ENCODE data around the gene CYP26B1. TPM values are rescaled to one million over a fixed set of nuclear protein-coding genes. Genes with fewer than 3 reads are reported as not detected.

Gene CYP26B1
- total and polyA plus RNA-seq, 2 of the 8 experiments (the other 6 are each of a cell fraction or from before 2014, with no cell fraction given), result 0.06 to 0.69 TPM

- H3K4me1 ChIP-seq (replicated peaks in 1 of 4; ENCODE audit: control insufficient read depth in 3 of 4, insufficient read depth in 4 of 4, low read length in 3 of 4), result peaks cover 2 to 10% (median 7%) of the 10 kb centered on the region in 4 experiments; a peak in 4 of 7 replicates
- H3K23ac ChIP-seq (ENCODE audit: insufficient read length), result no peak overlapping the region
- 0 out of 2 replicates have a peak overlapping the region, but pooled peaks have one; percentile 60 for H2BK12ac ChIP-seq (ENCODE audit: low read depth, low read length)
- no peak overlapping the region for H3K4ac ChIP-seq (replicated peaks; ENCODE audit: insufficient read length, low read depth, low read length)
- POLR2A ChIA-PET (ENCODE audit: partially characterized antibody), result no interaction called here
- FAIRE-seq (no peak), DNase-seq (ENCODE audit: low read depth in 1 of 2, low spot score in 2 of 2) (no peak)
- no peak overlapping the region for H2BK5ac ChIP-seq (ENCODE audit: low read depth, low read length)
- no peak overlapping the region for H2AFZ ChIP-seq (ENCODE audit: low read length)
- H3K27ac ChIP-seq (ENCODE audit: low read depth, low read length), result no peak overlapping the region
- H4K5ac ChIP-seq (ENCODE audit: insufficient read length, low read depth, low read length), result no peak overlapping the region
- no peaks in the 10 kb centered on the region for H3K36me3 ChIP-seq (ENCODE audit: control insufficient read depth in 2 of 4, insufficient read depth in 4 of 4, low read length in 3 of 4)
- H3K9ac ChIP-seq (replicated peaks in 1 of 4; ENCODE audit: extremely low read depth in 1 of 4, low read depth in 3 of 4, low read length in 3 of 4), result no peak overlapping the region
- H2BK20ac ChIP-seq (ENCODE audit: low read length), result no peak overlapping the region
- 84% methylated on average over 4 of the region's 4 CpGs; no CpG with 5 or more reads in 1 of the 2 experiments for WGBS, 2 experiments (ENCODE audit: extremely low coverage in 1 of 2, insufficient coverage in 1 of 2, insufficient read length in 1 of 2, insufficient replicate concordance in 2 of 2, low coverage in 1 of 2, low lambda C conversion rate in 2 of 2, missing lambda C conversion rate in 1 of 2)
- CTCF ChIA-PET (ENCODE audit: partially characterized antibody), result interaction anchor here (1.9 kb wide), 1 partner anchor 25 kb away, joined by 6 read pairs; no protein-coding TSS in a partner anchor
- no peak overlapping the region for H3K4me3 ChIP-seq (ENCODE audit: extremely low read depth in 1 of 4, insufficient read depth in 2 of 4, low read depth in 3 of 4, low read length in 4 of 4)
- H3K79me2 ChIP-seq (ENCODE audit: control insufficient read depth in 1 of 2, insufficient read depth in 2 of 2, low read length in 2 of 2), result no peaks in the 10 kb centered on the region
- H3K4me2 ChIP-seq (ENCODE audit: insufficient read depth in 1 of 2, low read depth in 2 of 2, low read length in 2 of 2), result no peak overlapping the region
- no peaks in the 10 kb centered on the region; a peak in 2 of 7 replicates for H3K27me3 ChIP-seq (replicated peaks in 1 of 4; ENCODE audit: control insufficient read depth in 3 of 4, extremely low read depth in 1 of 4, insufficient read depth in 3 of 4, low read length in 3 of 4)
- H2AK5ac ChIP-seq (ENCODE audit: low read depth, low read length), result no peak overlapping the region
- H3K56ac ChIP-seq (replicated peaks; ENCODE audit: insufficient read length, low read depth, low read length), result no peak overlapping the region
- H3K9me3 ChIP-seq (ENCODE audit: insufficient read depth in 2 of 2, low read depth in 1 of 2, low read length in 1 of 2), result no peaks in the 10 kb centered on the region
- H4K91ac ChIP-seq (replicated peaks; ENCODE audit: insufficient read length, low read length), result no peak overlapping the region
- H3K18ac ChIP-seq (ENCODE audit: extremely low read depth, low read length), result no peak overlapping the region
- H2BK120ac ChIP-seq (replicated peaks; ENCODE audit: low read depth, low read length), result no peak overlapping the region
- no peak overlapping the region for H4K8ac ChIP-seq (ENCODE audit: extremely low read depth, insufficient read depth, low read length)
- H2BK15ac ChIP-seq (ENCODE audit: low read length), result no peak overlapping the region
- H4K20me1 ChIP-seq (replicated peaks in 1 of 2; ENCODE audit: control insufficient read depth in 1 of 2, insufficient read depth in 2 of 2, low read length in 2 of 2), result no peaks in the 10 kb centered on the region
- no peaks in the 10 kb centered on the region for H3K79me1 ChIP-seq (ENCODE audit: low read depth, low read length)
- 0 out of 2 replicates have a peak, but pooled peaks cover 2% of the 10 kb centered on the region for H3K23me2 ChIP-seq (ENCODE audit: low read depth, low read length)
- no peak overlapping the region for H3K14ac ChIP-seq (ENCODE audit: insufficient read length)
- no peak for TF ChIP-seq GABPA (IDR thresholded peaks at IDR 0.05; ENCODE audit: borderline replicate concordance, insufficient read depth, low read length)
- no peak for TF ChIP-seq BCL11A (IDR thresholded peaks at IDR 0.05; ENCODE audit: low read depth in 2 of 2, low read length in 2 of 2)
- TF ChIP-seq RNF2 (IDR thresholded peaks at IDR 0.05; ENCODE audit: borderline replicate concordance, low read depth, low read length, missing control alignments, poor library complexity, severe bottlenecking), result no peak
- no peak for TF ChIP-seq HDAC6 (IDR thresholded peaks at IDR 0.05; ENCODE audit: low read depth, low read length)
- no peak for TF ChIP-seq CTBP2 (IDR thresholded peaks at IDR 0.05; ENCODE audit: borderline replicate concordance, insufficient read depth, insufficient read length, low read length)
- no peak for TF ChIP-seq EZH2 (IDR thresholded peaks at IDR 0.05; ENCODE audit: low read depth, low read length, severe bottlenecking)
- no peak for TF ChIP-seq TAF1 (IDR thresholded peaks at IDR 0.05; ENCODE audit: low read depth, low read length)
- no peak for TF ChIP-seq SRF (IDR thresholded peaks at IDR 0.05; ENCODE audit: low read depth, low read length)
- no peak for TF ChIP-seq BRCA1 (IDR thresholded peaks at IDR 0.05; ENCODE audit: low read depth, low read length)
- no peak for TF ChIP-seq SIX5 (IDR thresholded peaks at IDR 0.05; ENCODE audit: low read depth, low read length)
- TF ChIP-seq PHF8 (conservative IDR thresholded peaks at IDR 0.05; ENCODE audit: low read depth, low read length), result no peak
- TF ChIP-seq ATF2 (IDR thresholded peaks at IDR 0.05; ENCODE audit: low read length), result no peak
Observed at GRCh38 chr2:72175636-72176035, 28.0 kb upstream of the CYP26B1 start.

Data from H1 (cell line).